ENCODE results near the gene ADK.

ADK gene

GRCh38 chr10:74289951-74290350 lies 138.9 kb downstream of the ADK start:
- no peak overlapping the region for H3K27ac ChIP-seq (ENCODE audit: low read length)
- H3K79me2 ChIP-seq (ENCODE audit: low read length), result no peaks in the 10 kb centered on the region
- H3K4me2 ChIP-seq (ENCODE audit: low read length), result no peak overlapping the region
- TF ChIP-seq CTCF (IDR thresholded peaks at IDR 0.05; ENCODE audit: low read depth, low read length) (no peak), EZH2phosphoT487 (IDR thresholded peaks at IDR 0.05; ENCODE audit: low read depth) (no peak)
- no peaks in the 10 kb centered on the region for H3K9me3 ChIP-seq (ENCODE audit: insufficient read depth, low read length)
- no peak overlapping the region for H3K4me3 ChIP-seq (ENCODE audit: low read length)
- no peak overlapping the region for H2AFZ ChIP-seq (ENCODE audit: low read depth, low read length)
- no peaks in the 10 kb centered on the region for H4K20me1 ChIP-seq (ENCODE audit: insufficient read depth, low read length)
- no peaks in the 10 kb centered on the region for H3K36me3 ChIP-seq (replicated peaks; ENCODE audit: low read depth, low read length)
- no peak overlapping the region for H3K9ac ChIP-seq (ENCODE audit: low read length)
- H3K4me1 ChIP-seq (ENCODE audit: low read length), result no peaks in the 10 kb centered on the region
- H3K27me3 ChIP-seq (ENCODE audit: low read depth, low read length), result no peaks in the 10 kb centered on the region

GRCh38 chr10:74290708-74291107 lies 139.7 kb downstream of the ADK start:
- H3K27me3 ChIP-seq (ENCODE audit: low read depth, low read length), result no peaks in the 10 kb centered on the region

GRCh38 chr10:74292871-74293427 lies 141.9 kb downstream of the ADK start:
- no peak overlapping the region for H3K27ac ChIP-seq (ENCODE audit: low read length)
- no peak overlapping the region for H2AFZ ChIP-seq (ENCODE audit: low read depth, low read length)

More at GRCh38 chr10:74290708-74291107, 139.7 kb downstream of the ADK start:
- Histone ChIP-seq H2AFZ (ENCODE audit: low read depth, low read length) (no peak overlapping the region), H3K9me3 (ENCODE audit: insufficient read depth, low read length) (no peaks in the 10 kb centered on the region), H3K9ac (ENCODE audit: low read length) (no peak overlapping the region), H3K4me2 (ENCODE audit: low read length) (no peak overlapping the region), H3K79me2 (ENCODE audit: low read length) (no peaks in the 10 kb centered on the region), H3K36me3 (replicated peaks; ENCODE audit: low read depth, low read length) (no peaks in the 10 kb centered on the region), H4K20me1 (ENCODE audit: insufficient read depth, low read length) (no peaks in the 10 kb centered on the region), H3K27ac (ENCODE audit: low read length) (no peak overlapping the region), H3K4me3 (ENCODE audit: low read length) (no peak overlapping the region), H3K4me1 (ENCODE audit: low read length) (no peaks in the 10 kb centered on the region)
- no peak for TF ChIP-seq CTCF (IDR thresholded peaks at IDR 0.05; ENCODE audit: low read depth, low read length)
- no peak for TF ChIP-seq EZH2phosphoT487 (IDR thresholded peaks at IDR 0.05; ENCODE audit: low read depth)

More at GRCh38 chr10:74292871-74293427, 141.9 kb downstream of the ADK start:
- Histone ChIP-seq H3K4me2 (ENCODE audit: low read length) (no peak overlapping the region), H3K36me3 (replicated peaks; ENCODE audit: low read depth, low read length) (no peaks in the 10 kb centered on the region), H3K79me2 (ENCODE audit: low read length) (no peaks in the 10 kb centered on the region), H4K20me1 (ENCODE audit: insufficient read depth, low read length) (no peaks in the 10 kb centered on the region), H3K4me1 (ENCODE audit: low read length) (no peaks in the 10 kb centered on the region), H3K9ac (ENCODE audit: low read length) (no peak overlapping the region), H3K27me3 (ENCODE audit: low read depth, low read length) (no peaks in the 10 kb centered on the region), H3K9me3 (ENCODE audit: insufficient read depth, low read length) (no peaks in the 10 kb centered on the region), H3K4me3 (ENCODE audit: low read length) (no peak overlapping the region)
- TF ChIP-seq EZH2phosphoT487 (IDR thresholded peaks at IDR 0.05; ENCODE audit: low read depth) (no peak), CTCF (IDR thresholded peaks at IDR 0.05; ENCODE audit: low read depth, low read length) (no peak)

Data from OCI-LY3 (cell line).